ENCODE data around the gene USP15.

USP15 gene

DNA sequence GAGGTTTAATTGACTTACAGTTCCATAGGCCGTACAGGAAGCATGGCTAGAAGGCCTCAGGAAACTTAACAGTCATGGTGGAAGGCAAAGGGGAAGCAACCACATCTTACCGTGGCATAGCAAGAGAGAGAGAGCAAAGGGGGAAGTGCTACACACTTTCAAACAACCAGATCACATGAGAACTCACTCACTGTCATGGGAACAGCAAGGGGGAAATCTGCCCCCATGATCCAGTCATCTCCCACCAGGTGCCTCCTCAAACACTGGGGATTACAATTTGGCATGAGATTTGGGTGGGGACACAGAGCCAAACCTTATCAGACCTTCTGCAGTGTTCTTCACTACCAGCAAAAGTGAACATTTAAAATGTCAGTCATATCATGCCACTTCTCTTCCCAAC lies 58.9 kb downstream of the USP15 start:
- Histone ChIP-seq H3K36me3 (peaks cover 17 to 27% (median 19%) of the 10 kb centered on the region in 3 donors), H3K4me1 (peaks cover 0 to 9% (median 0%) of the 10 kb centered on the region in 4 donors), H3K27ac (no peak overlapping the region), H3K27me3 (no peaks in the 10 kb centered on the region), H3K4me3 (no peak overlapping the region), H3K9me3 (no peaks in the 10 kb centered on the region)
- intact Hi-C loops (cut with DNase I; ENCODE audit: low total_unique reads), result no loop called here
- DNase-seq, result no peak
- TF ChIP-seq, protein P1, sequence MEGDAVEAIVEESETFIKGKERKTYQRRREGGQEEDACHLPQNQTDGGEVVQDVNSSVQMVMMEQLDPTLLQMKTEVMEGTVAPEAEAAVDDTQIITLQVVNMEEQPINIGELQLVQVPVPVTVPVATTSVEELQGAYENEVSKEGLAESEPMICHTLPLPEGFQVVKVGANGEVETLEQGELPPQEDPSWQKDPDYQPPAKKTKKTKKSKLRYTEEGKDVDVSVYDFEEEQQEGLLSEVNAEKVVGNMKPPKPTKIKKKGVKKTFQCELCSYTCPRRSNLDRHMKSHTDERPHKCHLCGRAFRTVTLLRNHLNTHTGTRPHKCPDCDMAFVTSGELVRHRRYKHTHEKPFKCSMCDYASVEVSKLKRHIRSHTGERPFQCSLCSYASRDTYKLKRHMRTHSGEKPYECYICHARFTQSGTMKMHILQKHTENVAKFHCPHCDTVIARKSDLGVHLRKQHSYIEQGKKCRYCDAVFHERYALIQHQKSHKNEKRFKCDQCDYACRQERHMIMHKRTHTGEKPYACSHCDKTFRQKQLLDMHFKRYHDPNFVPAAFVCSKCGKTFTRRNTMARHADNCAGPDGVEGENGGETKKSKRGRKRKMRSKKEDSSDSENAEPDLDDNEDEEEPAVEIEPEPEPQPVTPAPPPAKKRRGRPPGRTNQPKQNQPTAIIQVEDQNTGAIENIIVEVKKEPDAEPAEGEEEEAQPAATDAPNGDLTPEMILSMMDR (IDR thresholded peaks at IDR 0.05), result no peak

DNA sequence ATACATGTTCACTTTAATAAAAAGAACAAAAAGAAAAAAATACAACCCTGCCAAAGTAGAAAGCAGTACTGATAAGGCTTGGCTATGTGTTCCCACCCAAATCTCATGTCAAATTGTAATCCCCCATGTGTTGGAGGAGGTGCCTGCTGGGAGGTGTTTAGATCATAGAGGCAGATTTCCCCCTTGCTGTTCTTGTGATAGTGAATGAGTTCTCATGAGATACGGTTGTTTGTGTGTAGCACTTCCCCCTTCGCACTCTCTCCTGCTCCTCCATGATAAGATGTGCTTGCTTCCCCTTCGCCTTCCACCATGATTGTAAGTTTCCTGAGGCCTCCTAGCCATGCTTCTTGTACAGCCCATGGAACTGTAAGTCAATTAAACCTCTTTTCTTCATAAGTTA lies 59.9 kb downstream of the USP15 start:
- no peak for DNase-seq
- TF ChIP-seq, protein P1 (IDR thresholded peaks at IDR 0.05), result no peak
- intact Hi-C loops (cut with DNase I; ENCODE audit: low total_unique reads), result no loop called here
- Histone ChIP-seq H3K9me3 (no peaks in the 10 kb centered on the region), H3K36me3 (peaks cover 17 to 27% (median 19%) of the 10 kb centered on the region in 3 donors), H3K27ac (no peak overlapping the region), H3K4me3 (no peak overlapping the region), H3K27me3 (no peaks in the 10 kb centered on the region), H3K4me1 (no peaks in the 10 kb centered on the region)

DNA sequence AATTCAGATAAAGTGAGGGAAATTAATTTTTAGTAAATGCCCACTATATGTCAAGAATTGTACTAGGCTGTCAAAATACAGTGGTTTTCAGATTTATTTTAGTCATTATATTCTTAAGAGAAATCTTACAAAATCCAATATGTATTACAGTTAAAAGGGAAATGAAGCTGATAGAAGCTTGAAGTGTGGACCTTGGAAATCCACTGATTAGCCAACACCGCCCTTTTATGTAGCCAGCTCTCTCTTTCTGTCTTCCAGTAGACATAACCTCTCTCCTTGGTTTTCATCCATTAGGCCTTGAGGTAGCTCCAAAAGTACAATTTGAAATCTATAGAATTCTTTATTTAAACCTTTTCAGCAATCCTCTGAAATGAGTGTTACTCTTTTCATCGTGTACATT lies 63.2 kb downstream of the USP15 start:
- Histone ChIP-seq H3K4me1 (no peaks in the 10 kb centered on the region), H3K27ac (no peak overlapping the region), H3K4me3 (no peak overlapping the region), H3K27me3 (no peaks in the 10 kb centered on the region), H3K9me3 (no peaks in the 10 kb centered on the region), H3K36me3 (peaks cover 17 to 27% (median 19%) of the 10 kb centered on the region in 3 donors)
- intact Hi-C loops (cut with DNase I; ENCODE audit: low total_unique reads), result no loop called here
- TF ChIP-seq, protein P1 (IDR thresholded peaks at IDR 0.05), result no peak
- DNase-seq, result no peak

DNA sequence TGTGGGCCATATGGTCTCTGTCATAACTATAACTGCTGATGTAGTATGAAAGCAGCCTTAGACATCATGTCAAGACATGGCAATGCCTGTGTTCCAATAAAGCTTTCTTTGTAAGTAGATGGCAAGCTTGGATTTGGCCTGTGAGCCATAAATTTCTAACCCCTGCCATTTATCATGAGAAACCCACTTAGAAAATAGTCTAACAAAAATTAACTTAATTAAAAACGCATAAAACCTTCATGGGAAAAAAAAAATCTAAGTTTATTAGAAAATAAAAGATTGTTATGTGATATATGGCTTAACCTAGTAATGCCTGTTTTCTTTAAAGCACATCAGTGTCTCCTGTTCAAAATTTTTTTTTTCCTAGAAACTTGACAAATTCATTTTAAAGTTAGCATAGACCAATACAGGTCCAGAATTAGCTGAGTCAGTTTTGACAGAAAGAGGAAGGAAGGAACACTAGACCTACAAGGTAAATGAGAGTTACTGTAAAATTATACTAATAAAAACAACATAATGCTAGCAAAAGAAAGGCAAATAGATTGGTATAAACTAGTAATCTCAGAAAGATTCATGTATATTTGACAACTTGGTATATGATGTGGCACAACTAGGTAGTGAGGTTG lies 68.2 kb downstream of the USP15 start:
- TF ChIP-seq, protein P1 (IDR thresholded peaks at IDR 0.05), result no peak
- no peak overlapping the region for H3K27ac ChIP-seq
- H3K36me3 ChIP-seq, result no peaks in the 10 kb centered on the region
- intact Hi-C loops (cut with DNase I; ENCODE audit: low total_unique reads), result no loop called here
- no peaks in the 10 kb centered on the region for H3K27me3 ChIP-seq
- no peak for DNase-seq
- peaks cover 0 to 13% (median 1%) of the 10 kb centered on the region in 4 donors for H3K4me1 ChIP-seq
- H3K4me3 ChIP-seq, result no peak overlapping the region
- no peaks in the 10 kb centered on the region for H3K9me3 ChIP-seq

DNA sequence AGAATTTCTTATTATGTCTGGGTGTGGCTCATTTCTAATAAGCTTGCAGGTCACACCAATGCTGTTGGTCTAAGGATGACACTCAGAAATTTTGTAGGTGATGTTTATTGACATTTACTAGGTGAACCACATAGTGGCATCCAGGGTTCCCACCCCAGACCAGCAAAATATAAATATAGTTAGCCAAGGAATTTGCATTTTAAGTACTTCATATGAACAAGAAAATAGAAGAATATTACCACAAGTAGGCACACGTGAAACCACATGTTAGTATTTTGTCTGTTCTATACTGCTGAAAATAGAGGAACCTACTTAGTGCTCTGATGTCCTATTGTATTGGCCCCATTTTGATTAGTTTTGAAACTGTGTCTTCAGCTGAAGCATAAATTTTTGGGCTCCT lies 71.1 kb downstream of the USP15 start:
- Histone ChIP-seq H3K4me1 (peaks cover 0 to 18% (median 1%) of the 10 kb centered on the region in 4 donors), H3K27ac (no peak overlapping the region), H3K27me3 (no peaks in the 10 kb centered on the region), H3K9me3 (no peaks in the 10 kb centered on the region), H3K4me3 (no peak overlapping the region), H3K36me3 (no peaks in the 10 kb centered on the region)
- no peak for DNase-seq
- TF ChIP-seq, protein P1 (IDR thresholded peaks at IDR 0.05), result no peak
- intact Hi-C loops (cut with DNase I; ENCODE audit: low total_unique reads), result no loop called here

DNA sequence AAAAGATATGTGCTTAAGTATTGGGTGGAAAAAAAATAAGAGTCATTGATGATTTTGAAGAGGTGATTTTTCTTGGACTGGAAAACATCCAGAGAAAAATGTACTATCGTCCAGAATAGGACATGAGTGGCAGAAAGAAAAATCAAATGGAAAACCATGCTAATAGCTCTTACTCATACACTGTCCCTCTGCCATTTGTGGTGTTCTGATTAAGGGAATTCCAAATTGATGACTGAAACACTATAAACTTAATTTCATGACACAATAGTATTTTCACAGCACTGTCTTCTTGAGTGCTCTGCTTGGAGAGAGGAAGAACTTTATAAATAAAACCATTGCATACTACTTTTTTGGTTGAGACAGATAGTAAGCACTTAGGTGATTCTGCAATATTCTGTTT lies 72.4 kb downstream of the USP15 start:
- TF ChIP-seq, protein P1 (IDR thresholded peaks at IDR 0.05), result no peak
- H3K27me3 ChIP-seq, result no peaks in the 10 kb centered on the region
- intact Hi-C loops (cut with DNase I; ENCODE audit: low total_unique reads), result no loop called here

More for the DNA sequence above, 72.4 kb downstream of the USP15 start:
- no peak overlapping the region for H3K4me3 ChIP-seq
- DNase-seq, result no peak
- no peaks in the 10 kb centered on the region for H3K9me3 ChIP-seq
- peaks cover 0 to 18% (median 1%) of the 10 kb centered on the region in 4 donors for H3K4me1 ChIP-seq
- H3K36me3 ChIP-seq, result no peaks in the 10 kb centered on the region
- no peak overlapping the region for H3K27ac ChIP-seq
